Measurements from ENCODE around the gene CCDC6.

The CCDC6 gene

DNA sequence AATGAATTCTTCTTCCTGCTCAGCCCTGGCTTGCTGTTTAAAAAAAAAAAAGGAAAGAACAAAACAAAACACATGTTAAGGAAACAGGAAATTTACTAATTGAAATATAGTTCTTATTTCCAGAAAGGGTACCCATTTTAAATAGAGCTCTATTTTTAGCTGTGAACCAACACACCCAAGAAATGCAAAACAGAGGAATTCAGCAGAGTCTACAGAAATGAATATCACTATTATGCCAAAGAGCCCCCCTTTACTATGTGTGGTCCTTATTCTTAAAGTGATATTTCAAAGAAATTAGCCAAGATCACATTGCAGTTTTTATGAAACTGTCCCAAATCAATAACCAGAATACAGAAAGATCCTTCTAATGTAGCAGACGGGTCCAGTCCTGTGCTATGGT is 53.7 kb downstream of the CCDC6 start:
- DNase-seq (ENCODE audit: low read depth in 2 of 2) = no peak

DNA sequence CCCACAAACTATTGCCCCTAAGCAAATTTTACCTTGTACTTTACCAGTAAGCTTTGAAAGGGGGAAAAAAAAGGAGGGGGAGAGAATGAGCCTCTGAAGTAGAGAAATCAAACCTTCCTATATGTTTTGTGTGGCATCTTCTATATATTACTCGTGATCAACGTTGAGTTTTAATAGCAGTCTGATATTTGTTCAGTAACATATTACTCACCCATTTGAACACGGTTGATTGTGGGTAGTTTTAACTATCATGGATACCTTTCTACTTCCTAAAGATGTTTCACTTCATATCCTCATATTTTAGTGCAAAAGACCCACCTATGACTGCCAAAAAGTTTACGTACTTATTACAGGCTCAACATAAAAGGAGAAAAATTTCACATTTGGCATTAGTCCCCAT is 54.5 kb downstream of the CCDC6 start:
- DNase-seq (ENCODE audit: low read depth in 2 of 2) = no peak

DNA sequence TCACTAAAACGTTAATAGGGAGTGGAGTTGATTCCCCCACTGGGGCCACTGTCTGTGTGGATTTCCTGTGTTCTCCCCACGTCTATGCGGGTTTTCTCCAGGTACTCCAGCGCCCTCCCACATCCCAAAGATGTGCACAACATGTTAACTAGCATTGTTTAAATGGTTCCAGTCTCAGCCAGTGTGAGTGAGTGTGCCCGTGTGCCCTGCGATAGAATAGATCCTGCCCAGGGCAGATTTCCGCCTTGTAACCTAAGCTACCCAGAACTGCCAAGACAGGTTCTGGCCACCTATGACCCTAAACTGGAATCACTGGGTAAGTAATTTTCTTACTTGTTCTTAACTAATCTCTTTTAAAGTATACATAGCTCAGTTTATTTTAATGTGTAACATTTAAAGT is 58.5 kb downstream of the CCDC6 start:
- DNase-seq (ENCODE audit: low read depth in 2 of 2) = no peak

DNA sequence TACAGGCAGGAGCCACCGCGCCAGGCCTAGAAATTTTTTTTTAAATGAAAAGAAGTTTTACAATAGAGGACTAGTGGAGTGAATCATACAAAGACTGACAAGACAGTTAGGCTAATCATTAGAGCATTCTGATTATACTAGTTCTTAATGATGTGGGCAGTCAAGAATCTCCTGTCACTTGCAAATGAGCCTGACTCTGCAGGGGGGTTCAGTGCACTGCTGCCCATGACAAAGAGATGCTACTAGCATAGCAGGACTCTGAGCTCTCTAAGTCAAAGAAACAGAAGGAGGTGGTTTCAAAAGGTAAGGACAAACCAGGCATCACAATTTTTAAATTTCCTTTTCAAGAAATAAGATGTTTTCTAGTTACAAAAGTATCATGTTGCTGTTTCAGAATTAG is 59.0 kb downstream of the CCDC6 start:
- no peak for DNase-seq (ENCODE audit: low read depth in 2 of 2)

DNA sequence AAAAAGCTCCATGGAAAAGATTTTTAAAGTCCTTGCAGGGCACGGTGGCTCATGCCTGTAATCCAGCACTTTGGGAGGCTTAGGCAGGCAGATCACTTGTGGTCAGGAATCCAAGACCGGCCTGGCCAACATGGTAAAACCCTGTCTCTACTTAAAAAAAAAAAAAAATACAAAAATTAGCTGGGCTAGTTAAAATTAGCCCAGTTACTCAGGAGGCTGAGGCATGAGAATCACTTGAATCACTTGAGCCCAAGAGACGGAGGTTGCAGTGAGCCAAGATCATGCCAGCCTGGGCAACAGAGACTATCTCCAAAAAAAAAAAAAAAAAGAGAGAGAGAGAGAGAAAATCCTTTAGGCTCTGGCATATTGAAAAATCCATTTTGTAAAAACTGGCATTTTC is 61.9 kb downstream of the CCDC6 start:
- DNase-seq (ENCODE audit: low read depth in 2 of 2) = no peak

DNA sequence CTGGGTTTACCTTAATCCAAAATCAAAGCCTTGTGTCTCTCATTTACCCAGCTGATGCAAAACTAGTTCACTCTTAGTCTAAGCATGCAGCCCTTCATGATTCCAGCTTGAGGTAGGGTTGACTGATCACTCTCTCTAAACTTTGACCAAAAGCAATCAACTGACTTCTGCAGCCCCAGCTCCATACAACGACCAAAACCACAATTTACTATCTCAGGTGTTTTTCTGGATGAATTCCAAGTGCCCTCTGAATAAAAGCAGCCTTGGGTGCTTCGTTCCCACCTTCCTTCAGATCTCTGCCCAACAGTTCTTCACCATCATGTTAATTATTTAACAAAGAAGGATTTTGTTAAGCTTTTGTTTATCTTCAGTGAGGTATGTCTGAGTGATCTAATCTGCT is 62.6 kb downstream of the CCDC6 start:
- no peak for DNase-seq (ENCODE audit: low read depth in 2 of 2)

DNA sequence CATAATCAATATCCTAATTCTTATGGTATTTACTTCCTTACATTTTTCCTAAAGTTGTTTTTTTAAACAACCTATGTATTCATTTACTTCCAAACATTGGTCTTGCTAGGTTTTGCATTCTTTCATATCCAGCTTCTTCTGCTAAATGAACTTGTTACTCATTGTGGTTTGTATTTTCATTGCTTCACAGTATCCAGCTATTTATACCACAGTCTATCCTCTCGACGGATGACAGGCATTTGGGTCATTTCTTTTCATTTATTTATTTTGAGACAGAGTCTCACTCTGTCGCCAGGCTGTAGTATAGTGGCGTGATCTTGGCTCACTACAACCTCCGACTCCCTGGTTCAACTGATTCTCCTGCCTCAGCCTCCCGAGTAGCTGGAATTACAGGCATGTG is 66.8 kb downstream of the CCDC6 start:
- DNase-seq (ENCODE audit: low read depth in 2 of 2) = no peak

DNA sequence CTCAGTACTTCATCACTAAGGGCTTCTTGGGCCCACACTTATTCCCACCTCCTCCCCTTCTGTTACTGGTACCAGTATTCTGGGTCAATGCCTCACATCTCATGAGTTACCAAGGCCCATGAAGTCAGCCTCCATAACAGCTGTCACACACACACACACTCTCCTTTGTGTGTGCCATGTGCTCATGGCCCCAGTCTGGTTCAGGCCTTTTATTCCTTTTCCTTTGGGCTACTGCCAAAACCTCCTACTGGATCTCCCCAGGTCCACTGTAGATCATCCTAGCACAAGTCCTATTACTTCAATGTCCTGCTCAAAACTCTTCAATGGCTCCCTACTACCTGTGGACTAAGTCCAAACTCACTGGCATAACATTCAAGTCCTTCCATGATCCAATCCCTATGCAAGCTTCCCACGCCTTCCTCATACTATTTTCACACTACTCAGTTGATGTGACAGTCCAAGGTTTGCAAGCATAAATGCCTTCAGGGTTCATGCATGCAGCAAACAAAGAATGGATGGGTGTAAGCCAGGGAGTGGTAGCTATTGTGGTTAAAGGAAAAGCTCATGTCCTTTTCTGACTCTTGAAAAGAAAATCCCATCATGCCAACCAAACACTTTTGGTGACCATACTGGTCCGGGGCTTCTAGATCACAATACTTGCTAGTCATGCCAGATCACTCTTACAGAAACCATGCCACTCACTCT is 68.1 kb downstream of the CCDC6 start:
- DNase-seq (ENCODE audit: low read depth in 2 of 2) = no peak

DNA sequence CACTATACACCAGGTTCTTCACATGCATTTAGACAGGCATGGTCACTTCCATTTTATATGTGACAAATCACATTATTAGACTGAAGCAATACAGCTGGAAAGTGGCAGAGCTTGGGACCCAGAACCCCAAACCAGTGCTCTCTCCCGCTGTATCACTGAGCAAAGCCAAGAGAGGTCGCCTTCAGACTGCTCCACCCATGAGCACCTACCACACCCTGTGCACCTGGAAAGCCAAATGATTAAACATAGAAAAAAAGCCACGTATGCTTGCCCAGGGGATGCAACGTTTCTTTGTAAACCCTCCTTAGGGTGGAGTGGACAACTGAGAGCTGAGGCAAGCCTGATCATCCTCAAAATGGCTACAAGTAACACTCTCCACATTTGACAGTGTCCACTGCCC is 72.5 kb downstream of the CCDC6 start:
- DNase-seq (ENCODE audit: low read depth in 2 of 2) = no peak

DNA sequence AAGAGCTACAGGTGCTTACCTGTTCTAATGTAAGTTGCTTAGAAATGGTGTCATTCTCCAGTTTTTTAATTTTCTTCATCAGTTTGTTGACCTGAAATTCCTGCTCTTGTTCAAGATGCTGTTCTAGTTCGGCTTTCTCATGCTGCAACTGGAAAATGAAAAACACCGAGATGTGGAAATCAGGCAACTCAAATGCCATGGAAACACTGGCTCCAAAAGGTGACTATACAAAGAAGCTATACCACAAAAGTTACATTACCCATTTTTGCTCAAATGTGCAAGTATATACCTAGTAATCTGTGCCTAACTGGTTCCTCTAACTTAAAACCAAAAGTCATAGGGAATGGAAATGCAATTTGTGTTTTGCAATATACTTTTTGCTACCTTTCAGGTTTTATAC is 73.8 kb downstream of the CCDC6 start:
- no peak for DNase-seq (ENCODE audit: low read depth in 2 of 2)

DNA sequence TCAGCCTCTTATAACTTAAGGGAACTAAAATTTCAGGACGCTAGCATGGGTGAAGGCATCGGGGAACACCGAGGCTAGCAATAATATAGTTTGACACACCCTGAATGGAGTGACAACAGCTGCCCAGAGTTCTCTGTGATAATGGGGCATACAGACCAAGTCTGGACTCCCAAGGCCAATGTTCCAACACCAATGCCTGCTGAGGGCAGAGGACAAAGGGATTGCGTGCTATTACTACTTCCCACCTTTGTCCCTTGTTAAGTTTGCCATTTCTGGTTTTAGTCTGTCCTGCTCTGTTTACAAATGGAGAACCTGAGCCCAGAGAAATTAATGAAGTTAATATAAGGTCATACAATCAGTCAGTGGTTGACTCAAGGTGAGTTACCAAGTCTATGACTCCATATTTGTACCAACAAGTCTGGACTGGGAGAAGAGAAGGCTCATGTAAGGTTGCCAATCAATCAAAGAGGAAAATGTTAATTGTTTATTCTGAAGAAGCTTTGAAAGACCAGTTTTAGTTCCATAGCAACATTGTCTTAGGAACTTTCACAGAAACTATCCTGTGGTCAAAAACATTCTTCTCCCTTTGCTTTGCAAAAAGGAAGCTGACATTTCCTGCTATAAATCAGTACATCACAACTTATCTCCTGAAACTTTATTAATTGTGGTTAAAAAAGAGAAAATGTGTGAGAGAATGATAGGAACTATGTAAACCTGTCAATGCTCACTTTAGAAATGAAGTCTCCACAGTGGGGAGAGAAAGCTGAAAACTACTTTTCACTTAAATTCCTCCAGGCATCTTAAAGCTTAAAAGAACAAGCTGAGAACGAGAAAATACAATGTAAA is 74.5 kb downstream of the CCDC6 start:
- DNase-seq (ENCODE audit: low read depth in 2 of 2) = no peak

DNA sequence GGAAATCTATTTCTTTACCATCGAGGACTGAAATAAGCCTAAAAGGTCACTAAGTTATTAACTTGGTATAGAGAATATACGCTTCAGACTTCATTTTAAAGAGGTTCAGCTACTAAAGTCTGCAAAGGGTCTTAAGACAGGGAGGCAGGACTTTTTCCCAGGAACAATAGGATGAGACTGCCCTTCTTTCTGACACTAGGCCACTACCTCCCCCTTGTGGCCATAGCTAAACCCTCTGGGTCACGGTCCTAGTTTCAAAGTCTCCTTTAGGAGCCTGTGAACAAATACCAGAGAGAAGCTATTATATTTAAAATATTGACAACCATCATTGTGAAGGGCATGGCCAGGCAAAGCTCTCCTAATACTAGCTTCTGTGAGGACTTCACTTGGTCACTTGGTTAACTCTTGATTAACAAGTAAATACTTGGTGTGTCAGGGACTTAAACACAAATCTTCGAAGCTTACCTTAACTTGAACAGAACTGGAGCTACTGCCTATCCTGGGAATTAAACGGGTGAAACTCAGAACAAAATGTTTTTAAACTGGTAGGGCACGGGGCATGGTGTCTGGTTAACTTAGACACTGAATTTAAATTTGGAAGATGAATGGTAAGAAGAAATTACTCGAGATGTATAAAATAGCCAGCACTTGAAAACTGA is 75.6 kb downstream of the CCDC6 start:
- no peak for DNase-seq (ENCODE audit: low read depth in 2 of 2)

DNA sequence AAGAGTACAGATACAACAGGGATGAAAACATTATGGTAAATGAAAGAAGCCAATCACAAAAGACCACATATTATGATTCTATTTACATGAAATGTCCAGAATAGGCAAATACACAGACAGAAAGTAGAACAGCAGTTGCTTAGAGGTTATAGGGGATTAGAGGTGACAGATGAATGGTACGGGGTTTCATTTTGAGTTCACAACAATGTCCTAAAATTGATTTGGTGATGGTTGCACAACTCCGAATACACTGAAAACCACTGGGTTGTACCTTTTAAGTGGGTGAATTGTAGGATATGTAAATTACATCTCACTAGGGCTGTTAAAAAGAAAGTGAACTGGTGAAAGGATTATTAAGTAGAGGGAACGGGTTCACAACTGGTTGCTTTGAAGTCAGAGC is 76.8 kb downstream of the CCDC6 start:
- no peak for DNase-seq (ENCODE audit: low read depth in 2 of 2)

DNA sequence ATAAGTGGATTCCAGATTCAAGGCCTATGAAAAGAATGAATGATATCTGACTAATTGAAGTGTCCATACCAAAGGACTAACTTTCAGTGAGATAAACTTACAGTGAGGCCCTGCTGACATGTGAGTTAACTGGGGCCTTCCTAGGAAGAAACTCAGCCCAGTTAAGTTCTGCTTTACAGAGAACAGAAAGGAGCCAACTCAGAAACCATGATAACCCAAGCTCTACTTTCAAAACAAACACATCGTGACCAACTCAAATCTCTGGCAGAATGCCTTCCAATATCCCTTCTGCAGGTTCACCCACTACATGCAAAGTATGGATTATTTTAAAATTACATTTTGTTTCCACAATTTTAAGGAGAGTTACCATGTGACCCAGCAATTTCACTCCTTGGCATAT is 77.3 kb downstream of the CCDC6 start:
- no peak for DNase-seq (ENCODE audit: low read depth in 2 of 2)

DNA sequence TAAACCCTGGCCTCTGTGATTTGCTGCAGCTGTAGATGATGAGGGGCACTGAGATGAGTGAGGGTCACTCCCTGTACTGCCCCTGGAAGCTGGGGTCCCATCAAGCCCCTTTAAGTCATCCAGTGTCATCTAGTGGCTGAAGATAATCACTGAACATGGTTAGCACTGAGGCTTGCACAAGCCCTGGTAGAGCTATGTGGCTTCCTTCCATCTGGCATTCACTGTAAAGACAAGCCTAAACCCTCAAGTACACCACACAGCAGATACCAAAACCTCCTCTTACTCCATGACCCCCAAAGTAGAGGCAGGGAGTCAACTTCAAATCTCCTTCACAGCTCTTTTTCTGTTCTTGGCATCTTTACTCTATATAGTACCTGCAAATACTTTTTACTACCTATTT is 80.4 kb downstream of the CCDC6 start:
- DNase-seq (ENCODE audit: low read depth in 2 of 2) = no peak

DNA sequence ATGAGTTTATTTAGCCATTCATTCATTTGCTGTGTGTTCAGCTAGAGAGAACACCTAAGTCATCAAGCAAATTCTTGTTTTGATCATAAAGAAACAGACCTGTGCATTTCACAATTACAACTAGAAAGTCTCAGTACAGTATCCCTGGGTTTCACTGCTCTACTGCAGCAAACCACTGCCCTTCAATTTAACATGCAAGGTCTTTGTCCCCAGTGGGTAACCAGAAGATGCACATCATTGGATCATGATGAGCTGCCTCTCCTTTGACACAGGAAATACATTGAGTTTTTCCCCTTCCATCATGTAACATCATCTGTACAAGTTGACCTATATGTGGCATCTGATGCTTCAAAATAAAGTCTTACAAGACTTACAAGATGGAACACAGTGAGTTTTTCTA is 82.6 kb downstream of the CCDC6 start:
- DNase-seq (ENCODE audit: low read depth in 2 of 2) = no peak

DNA sequence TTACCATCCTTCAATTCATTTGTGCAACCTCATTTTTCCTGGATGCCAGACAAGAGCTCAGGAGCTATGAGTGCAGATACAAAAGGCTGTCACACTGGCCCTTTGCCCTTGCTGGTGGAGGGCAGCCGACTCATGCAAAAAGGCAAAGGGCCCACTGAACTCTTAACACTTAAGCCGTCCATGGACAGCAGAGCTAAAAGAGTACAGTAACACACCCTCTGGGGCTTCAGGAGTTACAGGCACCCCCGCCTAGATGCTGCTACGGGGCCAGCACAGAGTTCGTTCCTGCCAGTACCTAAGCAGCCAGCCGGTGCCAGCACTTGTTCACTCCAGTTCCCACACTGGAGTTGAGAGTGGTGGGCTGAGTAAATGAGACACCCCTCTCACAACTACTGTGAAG is 83.2 kb downstream of the CCDC6 start:
- no peak for DNase-seq (ENCODE audit: low read depth in 2 of 2)

DNA sequence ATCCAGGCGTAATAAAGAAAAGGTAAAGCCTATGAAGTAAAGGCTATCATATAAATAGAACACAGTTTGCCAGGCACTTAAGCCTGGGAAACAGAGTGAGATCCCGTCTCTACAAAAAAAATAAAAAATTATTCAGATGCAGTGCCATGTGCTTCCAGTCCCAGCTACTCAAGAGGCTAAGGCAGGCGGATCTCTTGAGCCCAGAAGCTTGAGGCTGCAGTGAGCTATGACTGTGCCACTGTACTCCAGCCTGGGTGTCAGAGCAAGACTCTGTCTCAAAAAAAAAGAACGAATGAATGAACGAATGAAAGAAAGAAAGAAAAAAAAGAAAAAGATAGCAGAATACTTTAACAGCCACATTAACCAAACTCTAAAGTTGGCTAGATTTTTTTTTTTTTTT is 85.9 kb downstream of the CCDC6 start:
- no peak for DNase-seq (ENCODE audit: low read depth in 2 of 2)

DNA sequence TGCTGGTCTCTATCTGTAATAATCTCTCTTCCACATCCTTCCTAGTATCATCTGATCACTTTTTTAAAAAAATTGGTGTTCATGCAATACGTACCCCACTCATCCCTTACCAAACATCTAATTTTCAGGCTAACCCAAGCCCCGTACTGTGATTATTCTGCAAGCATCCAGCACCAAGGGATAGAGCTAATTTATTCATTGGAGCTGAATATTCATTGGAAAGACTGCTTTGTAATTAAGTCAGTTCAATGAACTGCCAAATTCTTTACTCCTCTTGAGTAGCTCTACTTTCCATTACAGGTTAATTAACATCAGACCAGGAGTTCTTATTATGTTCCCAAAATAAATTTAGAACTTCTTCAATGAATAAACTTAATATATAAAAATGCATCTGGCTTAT is 86.7 kb downstream of the CCDC6 start:
- no peak for DNase-seq (ENCODE audit: low read depth in 2 of 2)

DNA sequence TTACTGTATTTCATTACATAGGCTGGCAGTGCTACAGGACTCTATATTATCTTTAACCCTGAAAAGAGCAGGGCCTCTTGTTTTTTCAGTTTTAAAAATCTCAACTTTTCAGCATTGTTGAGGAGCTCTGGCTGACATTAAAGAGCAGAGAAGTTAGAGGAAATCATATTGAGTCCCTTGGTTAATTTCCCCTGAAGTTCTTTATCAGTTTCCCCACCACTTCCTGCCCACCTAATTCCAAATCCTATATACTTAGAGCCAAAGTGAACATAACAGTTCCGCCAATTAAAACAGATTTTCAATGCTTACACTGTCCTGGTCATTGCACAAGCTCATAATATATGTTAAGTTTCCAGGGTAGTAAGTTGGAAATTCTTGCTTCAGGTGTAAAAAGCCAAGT is 87.1 kb downstream of the CCDC6 start:
- no peak for DNase-seq (ENCODE audit: low read depth in 2 of 2)

DNA sequence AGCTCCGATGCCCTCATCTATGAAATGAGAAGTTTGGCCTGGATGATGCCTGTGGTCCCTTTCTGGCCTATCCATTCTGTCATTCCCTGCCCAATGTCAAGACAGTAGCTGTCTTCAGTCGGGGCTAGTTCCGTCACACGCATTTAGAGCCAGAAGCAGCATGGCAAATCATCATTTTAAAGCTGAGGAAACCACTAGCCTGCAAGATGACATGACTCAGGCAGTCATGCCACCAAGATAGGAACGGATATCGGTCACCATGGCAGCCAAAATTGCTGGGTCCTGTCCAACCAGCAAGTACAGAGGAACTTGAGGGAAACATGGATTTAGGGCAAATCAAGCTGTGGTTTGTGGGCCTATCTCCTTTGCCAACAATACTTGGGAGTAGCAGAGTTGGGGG is 88.6 kb downstream of the CCDC6 start:
- DNase-seq (ENCODE audit: low read depth in 2 of 2) = no peak

DNA sequence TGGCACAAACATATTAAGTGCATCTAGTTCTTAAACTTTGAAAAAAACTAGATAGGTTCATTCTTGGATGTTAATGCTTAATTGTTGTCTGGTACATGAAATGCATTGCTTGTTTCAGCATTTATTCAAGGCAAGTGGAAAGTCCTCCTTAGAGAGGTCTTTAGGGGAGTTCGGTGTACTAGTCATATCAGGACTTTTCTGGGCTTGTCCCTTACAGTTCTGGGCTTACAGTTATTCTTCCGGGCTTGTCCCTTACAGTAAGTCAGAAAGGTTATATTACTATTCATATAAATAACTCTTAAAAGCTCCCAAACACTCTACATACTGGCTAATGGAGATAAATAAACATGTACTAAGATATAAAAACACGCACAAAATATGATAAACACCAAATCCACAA is 91.5 kb downstream of the CCDC6 start:
- DNase-seq (ENCODE audit: low read depth in 2 of 2) = no peak

DNA sequence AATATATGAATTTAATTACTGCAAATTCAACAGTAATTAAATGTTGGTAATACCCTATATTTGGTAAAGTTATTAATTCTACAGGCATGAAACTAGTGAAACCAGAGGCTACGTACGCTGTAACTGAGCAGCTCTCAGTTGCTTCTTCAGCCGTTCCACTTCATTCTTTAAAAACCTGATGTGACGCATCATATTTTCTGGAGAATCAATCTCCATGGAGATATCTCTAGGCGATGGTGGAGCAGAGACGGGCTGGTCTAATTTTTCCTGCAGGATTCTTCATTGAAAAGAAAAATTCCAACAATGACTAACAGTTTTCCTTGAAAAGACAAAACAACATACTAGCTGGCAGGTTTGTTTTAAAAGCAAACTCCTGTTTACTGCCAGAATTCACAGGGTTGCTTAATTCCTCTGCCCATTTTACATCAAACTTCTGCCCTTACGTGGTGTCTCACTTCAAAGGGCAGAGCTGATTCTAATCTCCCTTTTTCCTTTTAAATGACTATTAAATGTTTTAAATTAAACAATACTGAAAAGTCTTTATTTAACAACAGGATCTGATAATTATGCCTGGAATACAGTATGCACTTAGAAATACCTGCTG is 93.7 kb downstream of the CCDC6 start:
- DNase-seq (ENCODE audit: low read depth in 2 of 2) = no peak
